NOMO-1 treated with DMSO at 0.1 percent for 48 hours (cell line): ENCODE measurements around the gene PCNX3.
A peak's percentile ranks its signal among the peaks of the same experiment; 100 is the strongest.

Experiments
- DNase-seq: peaks from one replicate; lab custom pipeline; 2025; ENCODE audit not compliant: unreplicated experiment; lab: John Stamatoyannopoulos, UW

PCNX3 gene

GRCh38 chr11:65596520-65596919 is 19.1 kb upstream of the PCNX3 start:
- DNase-seq = no peak

GRCh38 chr11:65598258-65598699 is 17.3 kb upstream of the PCNX3 start:
- DNase-seq = no peak

- DNase-seq = no peak
Observed at GRCh38 chr11:65599216-65599954, 16.2 kb upstream of the PCNX3 start.

GRCh38 chr11:65599955-65600246 is 15.7 kb upstream of the PCNX3 start:
- DNase-seq = no peak

- no peak for DNase-seq
Observed at GRCh38 chr11:65604258-65604657, 11.3 kb upstream of the PCNX3 start.

GRCh38 chr11:65606876-65607613 is 8.5 kb upstream of the PCNX3 start:
- DNase-seq = no peak

- no peak for DNase-seq
Observed at GRCh38 chr11:65607614-65608426, 7.8 kb upstream of the PCNX3 start.

- no peak for DNase-seq
Observed at GRCh38 chr11:65609229-65609628, 6.3 kb upstream of the PCNX3 start.

GRCh38 chr11:65609665-65610064 is 5.9 kb upstream of the PCNX3 start:
- DNase-seq = no peak

GRCh38 chr11:65610404-65610803 is 5.2 kb upstream of the PCNX3 start:
- no peak for DNase-seq

GRCh38 chr11:65611028-65611757 is 4.4 kb upstream of the PCNX3 start:
- DNase-seq = peak; percentile 63

- no peak for DNase-seq
Observed at GRCh38 chr11:65611758-65612603, 3.6 kb upstream of the PCNX3 start.

GRCh38 chr11:65612691-65613090 is 2.9 kb upstream of the PCNX3 start:
- no peak for DNase-seq

GRCh38 chr11:65613091-65613928 is 2.3 kb upstream of the PCNX3 start:
- no peak for DNase-seq

- peak; percentile 12 for DNase-seq
Observed at GRCh38 chr11:65615950-65616574, 486 bp downstream of the PCNX3 start.

- DNase-seq = no peak
Observed at GRCh38 chr11:65616575-65617001, 1.0 kb downstream of the PCNX3 start.

GRCh38 chr11:65617136-65617850 is 1.7 kb downstream of the PCNX3 start:
- no peak for DNase-seq
